OCI-LY7 (cell line): Measurements from ENCODE around the gene ANXA4. TPM values are rescaled to one million over a fixed set of nuclear protein-coding genes. Genes with fewer than 3 reads are reported as not detected.

Experiments used
- BruUV-seq: library from RNA; stranded (reverse); fragments of 400-500 nt; replicated peaks from 2 replicates; lab custom pipeline; 2021; lab: Mats Ljungman, UMichigan
- CTCF ChIA-PET: fragments of 300-600 bp; sonication (Branson Sonifier 250); formaldehyde crosslinking; loops from one replicate; lab custom pipeline; 2022; ENCODE audit warnings: antibody characterized with exemption; ENCODE audit not compliant: unreplicated experiment; lab: Charles Lee
- POLR2A ChIA-PET: fragments of 300-600 bp; sonication (Branson Sonifier 250); formaldehyde crosslinking; loops from one replicate; lab custom pipeline; 2022; ENCODE audit warnings: antibody characterized with exemption; lab: Charles Lee
- DNase-seq: peaks from one replicate; pipeline ENCODE4 v3.0.0-alpha.2; 2015; ENCODE audit warnings: low spot score
- H2AFZ ChIP-seq: fragments of 200-600 bp; sonication (generic), shearing (Covaris generic); 2 replicates; pipeline ENCODE4 v1.6.1; 2014; ENCODE audit warnings: mild to moderate bottlenecking, antibody characterized with exemption, low read length, moderate library complexity
- H3K27ac ChIP-seq: fragments of 200-600 bp; sonication (generic); 2 replicates; pipeline ENCODE4 v1.5.1; 2014; ENCODE audit warnings: mixed run types, low read depth, mild to moderate bottlenecking, moderate library complexity, low read length, inconsistent platforms; ENCODE audit not compliant: poor library complexity, severe bottlenecking
- H3K36me3 ChIP-seq: fragments of 200-600 bp; sonication (generic); 2 replicates; pipeline ENCODE4 v1.6.1; 2014; ENCODE audit warnings: mild to moderate bottlenecking, antibody characterized with exemption, low read length, moderate library complexity, mixed read lengths; ENCODE audit not compliant: insufficient read depth
- H3K4me1 ChIP-seq: fragments of 200-600 bp; sonication (generic); 2 replicates; pipeline ENCODE4 v1.5.1; 2014; ENCODE audit warnings: mild to moderate bottlenecking, low read length; ENCODE audit not compliant: insufficient read depth, poor library complexity, severe bottlenecking
- H3K4me2 ChIP-seq: fragments of 200-600 bp; sonication (generic); 2 replicates; pipeline ENCODE4 v1.6.1; 2014; ENCODE audit warnings: mild to moderate bottlenecking, low read length
- H3K4me3 ChIP-seq: fragments of 200-600 bp; sonication (generic); 2 replicates; pipeline ENCODE4 v1.5.1; 2014; ENCODE audit warnings: mild to moderate bottlenecking, low read depth, low read length; ENCODE audit not compliant: poor library complexity, severe bottlenecking
- H3K79me2 ChIP-seq: fragments of 200-600 bp; sonication (generic); 2 replicates; pipeline ENCODE4 v1.6.1; 2016; ENCODE audit warnings: low read depth, mild to moderate bottlenecking, low read length, moderate library complexity, mixed read lengths; ENCODE audit not compliant: insufficient read depth
- H3K9me2 ChIP-seq: fragments of 200-600 bp; sonication (generic); 2 replicates; pipeline ENCODE4 v1.6.1; 2016; ENCODE audit warnings: mild to moderate bottlenecking, low read length, mixed read lengths; ENCODE audit not compliant: insufficient read depth
- H3K9me3 ChIP-seq: fragments of 200-600 bp; sonication (generic); 2 replicates; pipeline ENCODE4 v1.6.1; 2014; ENCODE audit warnings: mild to moderate bottlenecking, mixed run types, low read length, mixed read lengths
- H4K20me1 ChIP-seq: fragments of 200-600 bp; sonication (generic); 2 replicates; pipeline ENCODE4 v1.6.1; 2014; ENCODE audit warnings: mild to moderate bottlenecking, antibody characterized with exemption, low read length, moderate library complexity, mixed read lengths; ENCODE audit not compliant: insufficient read depth
- EZH2phosphoT487 ChIP-seq: fragments of 200-600 bp; sonication (generic); IDR thresholded peaks from 2 replicates; pipeline ENCODE4 v1.6.1; 2018; ENCODE audit warnings: low read depth, borderline replicate concordance, mild to moderate bottlenecking, mixed run types, antibody characterized with exemption, low read length, moderate library complexity, mixed read lengths
- intact Hi-C: fragments of 100-400 bp; cut with micrococcal nuclease; formaldehyde crosslinking; loops from one replicate; pipeline ENCODE4 v1.10.0; 2022; ENCODE audit not compliant: unreplicated experiment
- total RNA-seq, 2 experiments: library from RNA; depleted of rRNA in 1 of 2; stranded (reverse); fragments of >200 nt in 1 of 2; shearing (Covaris generic) in 1 of 2; gene quantifications; 2 replicates each; pipeline ENCODE4 v1.2.3, GENCODE V29; 2014 to 2022
- TF ChIP-seq, protein P1 (sequence below): fragments of 200-600 bp; sonication (generic); conservative IDR thresholded peaks from 2 replicates; pipeline ENCODE4 v1.5.1; 2014; ENCODE audit warnings: mild to moderate bottlenecking, antibody characterized with exemption, low read length, moderate library complexity, mixed read lengths

ANXA4 gene
- total RNA-seq, 2 experiments from 2014 or later: 0.38 to 3.5 TPM

DNA sequence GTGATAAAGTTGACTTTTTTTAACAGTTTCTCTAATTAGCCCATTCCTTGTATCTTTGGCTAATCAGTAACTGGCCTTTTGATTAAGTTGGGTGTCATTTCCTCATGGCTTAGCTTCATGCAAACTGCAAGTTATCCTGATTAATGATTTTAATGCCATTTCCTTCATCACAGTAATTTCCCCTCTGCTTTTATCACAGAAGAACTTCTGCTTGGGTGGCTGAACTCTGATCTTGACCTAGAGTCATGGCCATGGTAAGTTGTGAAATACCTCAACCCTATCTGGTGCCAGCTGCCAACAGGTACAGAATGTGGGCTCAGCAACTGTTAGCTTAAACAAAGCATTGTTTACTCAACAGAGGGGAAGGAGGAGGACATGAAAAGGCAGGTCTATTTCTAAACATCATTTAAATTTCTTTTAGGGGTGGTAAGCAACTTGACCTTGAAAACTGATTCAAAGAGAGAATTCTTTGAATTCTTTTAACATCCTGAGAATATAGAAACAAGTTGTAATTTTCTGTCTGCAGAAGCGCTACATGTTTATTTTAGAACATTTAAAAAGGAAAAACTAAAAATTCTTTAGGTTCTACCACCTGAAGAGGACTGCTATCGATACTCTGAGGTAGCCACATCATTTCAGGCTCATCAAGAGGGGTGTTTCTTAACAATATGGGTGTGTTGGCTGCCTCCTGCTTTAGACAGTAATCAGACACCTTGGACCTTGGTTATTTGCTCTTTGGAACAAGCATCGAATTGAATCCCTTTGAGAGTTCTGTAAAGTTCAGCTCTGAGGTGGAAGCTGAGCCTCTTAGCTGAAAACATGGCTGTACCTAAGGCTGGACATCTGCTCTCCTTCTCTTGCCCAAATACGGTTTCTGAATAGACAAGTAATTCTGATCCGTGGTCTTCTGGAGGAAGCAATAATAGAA is 39.7 kb downstream of the ANXA4 start:
- no peaks in the 10 kb centered on the region for H3K4me1 ChIP-seq
- no peak for TF ChIP-seq EZH2phosphoT487
- TF ChIP-seq, protein P1, sequence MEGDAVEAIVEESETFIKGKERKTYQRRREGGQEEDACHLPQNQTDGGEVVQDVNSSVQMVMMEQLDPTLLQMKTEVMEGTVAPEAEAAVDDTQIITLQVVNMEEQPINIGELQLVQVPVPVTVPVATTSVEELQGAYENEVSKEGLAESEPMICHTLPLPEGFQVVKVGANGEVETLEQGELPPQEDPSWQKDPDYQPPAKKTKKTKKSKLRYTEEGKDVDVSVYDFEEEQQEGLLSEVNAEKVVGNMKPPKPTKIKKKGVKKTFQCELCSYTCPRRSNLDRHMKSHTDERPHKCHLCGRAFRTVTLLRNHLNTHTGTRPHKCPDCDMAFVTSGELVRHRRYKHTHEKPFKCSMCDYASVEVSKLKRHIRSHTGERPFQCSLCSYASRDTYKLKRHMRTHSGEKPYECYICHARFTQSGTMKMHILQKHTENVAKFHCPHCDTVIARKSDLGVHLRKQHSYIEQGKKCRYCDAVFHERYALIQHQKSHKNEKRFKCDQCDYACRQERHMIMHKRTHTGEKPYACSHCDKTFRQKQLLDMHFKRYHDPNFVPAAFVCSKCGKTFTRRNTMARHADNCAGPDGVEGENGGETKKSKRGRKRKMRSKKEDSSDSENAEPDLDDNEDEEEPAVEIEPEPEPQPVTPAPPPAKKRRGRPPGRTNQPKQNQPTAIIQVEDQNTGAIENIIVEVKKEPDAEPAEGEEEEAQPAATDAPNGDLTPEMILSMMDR: no peak
- DNase-seq: no peak
- H3K27ac ChIP-seq: no peak overlapping the region
- no peak overlapping the region for H3K4me3 ChIP-seq
- H3K36me3 ChIP-seq: no peaks in the 10 kb centered on the region
- POLR2A ChIA-PET: interaction anchor here (1.0 to 1.2 kb wide), 4 partner anchors 9 to 18 kb away, joined by 3 to 4 read pairs (median 3); no protein-coding TSS in a partner anchor
- CTCF ChIA-PET: no interaction called here
- intact Hi-C loops: no loop called here
- H4K20me1 ChIP-seq: no peaks in the 10 kb centered on the region
- H3K79me2 ChIP-seq: no peaks in the 10 kb centered on the region
- no TSS peak for BruUV-seq
- no peaks in the 10 kb centered on the region for H3K9me2 ChIP-seq
- no peak overlapping the region for H2AFZ ChIP-seq
- 0 out of 2 replicates have a peak, but pooled peaks cover 12% of the 10 kb centered on the region for H3K9me3 ChIP-seq
- no peak overlapping the region for H3K4me2 ChIP-seq

DNA sequence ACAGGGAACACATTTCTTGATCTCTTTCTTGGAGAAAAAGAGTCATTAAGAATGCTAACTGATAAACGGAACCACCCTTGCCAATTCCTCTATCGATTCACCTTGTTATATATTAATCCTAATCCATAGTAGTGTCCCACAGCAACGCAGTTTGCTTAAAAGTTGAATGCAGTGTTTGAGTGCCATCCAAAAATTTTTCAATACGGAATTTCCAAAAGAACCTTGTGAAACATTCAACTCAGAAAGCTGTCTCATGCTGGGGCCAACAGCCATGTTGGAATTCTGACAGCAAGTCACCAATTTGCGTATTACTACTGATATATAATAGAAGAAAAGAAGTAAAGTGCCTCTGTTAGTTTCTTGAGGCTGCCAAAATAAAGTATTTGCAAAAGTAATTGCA is 42.3 kb downstream of the ANXA4 start:
- Histone ChIP-seq H4K20me1 (no peaks in the 10 kb centered on the region), H3K4me1 (peaks cover 12% of the 10 kb centered on the region), H3K4me3 (no peak overlapping the region), H3K36me3 (no peaks in the 10 kb centered on the region), H2AFZ (no peak overlapping the region), H3K79me2 (no peaks in the 10 kb centered on the region), H3K9me3 (no peaks in the 10 kb centered on the region), H3K4me2 (no peak overlapping the region), H3K27ac (no peak overlapping the region), H3K9me2 (no peaks in the 10 kb centered on the region)
- POLR2A ChIA-PET: no interaction called here
- no peak for TF ChIP-seq EZH2phosphoT487
- TF ChIP-seq, protein P1: no peak
- CTCF ChIA-PET: no interaction called here
- intact Hi-C loops: no loop called here
- no TSS peak for BruUV-seq
- DNase-seq: no peak

DNA sequence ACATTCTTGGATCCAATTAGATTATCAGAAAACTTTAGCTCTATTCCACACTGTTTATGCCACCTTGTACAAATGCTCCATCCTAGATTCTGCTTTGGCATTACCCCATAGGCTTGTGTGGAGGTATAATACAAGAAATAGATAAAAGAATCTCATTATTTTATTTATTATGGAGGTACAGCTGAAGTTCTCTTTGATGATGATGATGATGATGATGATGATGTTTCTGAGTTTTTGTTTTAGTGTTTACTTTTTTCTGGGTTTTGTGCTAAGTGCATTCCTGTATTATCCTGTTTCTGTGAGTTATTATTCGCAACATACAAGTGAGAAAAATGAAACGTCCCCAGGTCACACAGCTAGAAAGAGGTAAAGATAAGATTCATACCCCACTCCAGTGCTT is 43.4 kb downstream of the ANXA4 start:
- H3K79me2 ChIP-seq: no peaks in the 10 kb centered on the region
- CTCF ChIA-PET: no interaction called here
- no peaks in the 10 kb centered on the region for H3K36me3 ChIP-seq
- H4K20me1 ChIP-seq: no peaks in the 10 kb centered on the region
- no peak overlapping the region for H3K4me3 ChIP-seq
- POLR2A ChIA-PET: interaction anchor here (0.7 to 1.4 kb wide), 3 partner anchors 17 to 22 kb away, joined by 3 to 6 read pairs (median 4); no protein-coding TSS in a partner anchor
- H3K4me2 ChIP-seq: no peak overlapping the region
- intact Hi-C loops: no loop called here
- no peak for DNase-seq
- no TSS peak for BruUV-seq
- H3K9me2 ChIP-seq: no peaks in the 10 kb centered on the region
- TF ChIP-seq, protein P1: no peak
- TF ChIP-seq EZH2phosphoT487: no peak
- no peaks in the 10 kb centered on the region for H3K9me3 ChIP-seq
- no peak overlapping the region for H3K27ac ChIP-seq
- H2AFZ ChIP-seq: no peak overlapping the region
- H3K4me1 ChIP-seq: peaks cover 23% of the 10 kb centered on the region
